Erythroblast (primary cell): Measurements from ENCODE around the gene PNPLA1.

Source experiments
- GATA1 ChIP-seq: IDR thresholded peaks from 2 replicates; pipeline ENCODE4 v1.6.1; 2011; ENCODE audit warnings: low read depth, mild to moderate bottlenecking, control low read depth, low read length, moderate library complexity
- POLR2A ChIP-seq: IDR thresholded peaks from 2 replicates; pipeline ENCODE4 v1.6.1; 2011; ENCODE audit warnings: mild to moderate bottlenecking, low read length

DNA sequence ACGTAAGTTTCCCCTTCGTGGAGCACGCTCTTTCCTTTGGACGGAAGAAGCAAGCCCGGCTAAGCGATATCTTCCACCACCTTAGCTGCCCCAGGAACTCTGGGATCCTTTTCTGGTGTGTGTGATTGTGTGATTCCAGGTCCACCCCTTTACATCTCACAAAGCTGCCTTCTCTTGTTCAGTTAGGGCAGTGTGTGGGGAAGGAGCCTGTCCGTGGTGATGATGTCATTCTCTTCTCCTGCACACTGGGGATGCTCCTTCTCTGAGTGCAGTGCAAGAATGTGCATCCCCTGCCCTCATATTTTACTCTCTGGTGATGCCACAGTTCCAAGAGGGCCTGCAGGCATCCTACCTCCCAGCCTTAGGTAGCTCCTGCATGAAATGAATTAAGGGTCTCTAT lies 36.5 kb downstream of the PNPLA1 start:
- no peak for TF ChIP-seq POLR2A
- TF ChIP-seq GATA1 = no peak
